Measurements from ENCODE around the gene LRRC19.
A peak's percentile ranks its signal among the peaks of the same experiment; 100 is the strongest.

LRRC19 gene

DNA sequence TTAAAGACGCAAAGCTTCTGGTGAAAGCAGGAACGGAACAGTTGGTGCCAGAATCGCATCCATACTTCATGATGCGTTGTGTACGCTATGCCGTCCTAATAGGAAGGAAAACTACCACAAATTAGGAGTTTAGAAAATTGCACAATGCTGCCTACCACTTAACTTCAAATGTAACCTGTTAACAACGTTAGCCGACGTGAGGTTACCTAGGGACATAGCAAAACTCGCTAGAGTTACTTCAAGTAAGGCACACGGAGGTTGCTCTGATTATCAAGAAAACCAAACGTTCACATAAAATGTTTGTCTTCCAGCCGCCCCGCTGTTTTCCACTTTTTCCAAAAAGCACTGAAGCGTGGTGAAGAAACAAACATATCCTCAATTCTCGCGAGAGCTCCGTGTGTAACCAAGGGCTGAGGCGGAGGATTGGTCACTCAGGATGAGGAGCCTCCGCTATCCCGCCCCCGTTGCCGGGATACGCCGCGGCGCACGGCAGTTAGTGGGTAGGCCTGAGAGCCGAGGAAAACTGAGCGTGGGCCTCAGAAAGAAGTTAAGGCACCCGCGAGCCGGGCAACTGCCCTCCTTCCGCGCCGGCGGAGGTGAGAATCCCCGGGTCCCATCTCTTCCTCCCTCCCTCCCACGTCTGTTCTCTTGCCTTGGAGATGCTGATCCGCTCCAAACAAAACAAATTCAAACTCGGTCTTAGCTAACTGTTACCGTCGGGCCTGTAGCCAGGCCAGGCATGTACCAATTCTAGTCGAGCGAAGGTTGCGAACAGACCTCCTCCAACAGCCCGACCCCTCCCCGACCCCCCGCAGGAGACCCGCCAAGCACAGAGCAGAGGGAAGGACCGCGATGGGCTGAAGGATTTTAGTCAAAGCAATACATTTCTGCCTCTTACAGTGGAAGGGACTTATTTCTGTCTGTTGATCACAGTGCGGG lies 49.3 kb downstream of the LRRC19 start, which contains the start of gene IFT74:
IFT74 (plus strand) TSS at position 492 of the 939 bp plus-strand sequence. CDS start 5,556 bp downstream, outside the sequence.
- DNase-seq (ENCODE audit: low spot score), result peak; percentile 99

DNA sequence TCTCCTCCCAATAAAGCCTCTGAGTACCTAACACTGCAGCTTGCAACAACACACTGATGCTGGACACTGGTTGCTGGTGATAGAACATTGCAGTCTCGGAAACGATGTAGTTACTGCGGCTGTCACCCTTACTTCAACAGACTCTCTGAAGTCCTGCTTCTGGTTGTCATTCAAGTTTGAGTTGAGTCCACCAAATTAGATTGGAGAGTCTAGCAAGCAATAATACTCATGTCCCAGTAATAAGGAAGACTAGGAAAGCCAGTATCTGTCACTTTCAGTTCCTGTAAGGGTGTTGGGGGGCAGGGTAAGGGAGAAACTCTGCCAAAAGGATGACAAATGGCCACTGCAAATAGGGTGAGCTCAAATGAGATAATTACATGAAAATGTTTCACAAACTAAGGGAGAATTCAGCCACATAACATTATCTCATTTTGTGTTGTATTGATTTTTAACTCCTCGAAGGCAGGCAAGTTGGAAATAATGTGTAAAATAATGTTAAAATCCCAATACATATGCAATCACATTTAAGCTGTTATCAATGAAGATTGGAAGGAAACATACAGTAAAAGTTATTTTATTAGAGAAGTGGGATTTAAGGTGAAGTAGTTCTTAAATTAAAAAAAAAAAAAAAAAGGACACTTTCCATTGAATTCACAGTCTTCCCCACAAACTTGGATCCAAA lies 50.1 kb downstream of the LRRC19 start:
- peak; percentile 50 for DNase-seq (ENCODE audit: low spot score)

DNA sequence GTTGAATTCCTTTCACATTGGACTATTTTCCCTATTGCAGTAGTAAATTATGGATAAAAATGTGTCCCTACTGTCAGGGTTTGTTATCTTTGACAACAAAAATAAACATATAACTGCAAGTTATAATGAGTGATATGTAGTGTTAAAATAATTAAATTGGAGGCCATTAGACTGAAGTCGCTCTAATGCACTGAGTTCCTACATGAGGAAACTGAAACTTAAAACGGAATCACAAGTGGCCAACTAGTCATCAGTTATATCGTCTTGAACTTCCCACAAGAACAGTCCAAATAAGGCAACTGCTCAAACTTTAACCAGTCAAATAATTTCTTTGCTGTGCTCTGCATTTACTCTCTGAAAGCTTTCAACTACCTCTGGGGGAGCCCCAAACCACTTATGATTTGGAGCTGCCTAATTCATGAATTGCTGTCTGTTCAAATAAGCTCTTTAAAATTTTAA lies 51.4 kb downstream of the LRRC19 start:
- DNase-seq (ENCODE audit: low spot score), result no peak

GRCh38 chr9:26951794-26952193 lies 53.7 kb downstream of the LRRC19 start:
- no peak for DNase-seq (ENCODE audit: low spot score)

DNA sequence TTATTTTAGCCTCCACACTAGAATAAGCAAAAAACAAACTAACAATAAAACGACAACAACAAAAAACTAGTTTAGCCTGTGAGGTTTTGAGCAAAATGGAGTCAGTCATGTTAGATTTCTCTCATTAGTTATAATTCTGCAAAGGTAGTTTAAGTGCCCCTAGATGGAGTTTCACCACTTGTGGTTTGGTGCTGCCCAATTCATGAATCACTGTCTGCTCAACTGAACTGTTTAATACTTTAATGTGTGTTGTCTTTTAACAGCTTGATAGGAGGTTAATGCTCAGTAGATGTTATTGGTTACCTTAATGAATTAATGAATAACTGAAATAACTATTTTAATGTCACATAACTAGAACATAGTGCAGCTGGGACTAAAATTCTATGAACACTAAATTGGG lies 55.0 kb downstream of the LRRC19 start:
- DNase-seq (ENCODE audit: low spot score), result no peak

- DNase-seq (ENCODE audit: low spot score), result no peak
Measured at GRCh38 chr9:26949637-26950069, 55.8 kb downstream of the LRRC19 start.

- DNase-seq (ENCODE audit: low spot score), result peak; percentile 24
Measured at GRCh38 chr9:26947736-26948135, 57.7 kb downstream of the LRRC19 start.

DNA sequence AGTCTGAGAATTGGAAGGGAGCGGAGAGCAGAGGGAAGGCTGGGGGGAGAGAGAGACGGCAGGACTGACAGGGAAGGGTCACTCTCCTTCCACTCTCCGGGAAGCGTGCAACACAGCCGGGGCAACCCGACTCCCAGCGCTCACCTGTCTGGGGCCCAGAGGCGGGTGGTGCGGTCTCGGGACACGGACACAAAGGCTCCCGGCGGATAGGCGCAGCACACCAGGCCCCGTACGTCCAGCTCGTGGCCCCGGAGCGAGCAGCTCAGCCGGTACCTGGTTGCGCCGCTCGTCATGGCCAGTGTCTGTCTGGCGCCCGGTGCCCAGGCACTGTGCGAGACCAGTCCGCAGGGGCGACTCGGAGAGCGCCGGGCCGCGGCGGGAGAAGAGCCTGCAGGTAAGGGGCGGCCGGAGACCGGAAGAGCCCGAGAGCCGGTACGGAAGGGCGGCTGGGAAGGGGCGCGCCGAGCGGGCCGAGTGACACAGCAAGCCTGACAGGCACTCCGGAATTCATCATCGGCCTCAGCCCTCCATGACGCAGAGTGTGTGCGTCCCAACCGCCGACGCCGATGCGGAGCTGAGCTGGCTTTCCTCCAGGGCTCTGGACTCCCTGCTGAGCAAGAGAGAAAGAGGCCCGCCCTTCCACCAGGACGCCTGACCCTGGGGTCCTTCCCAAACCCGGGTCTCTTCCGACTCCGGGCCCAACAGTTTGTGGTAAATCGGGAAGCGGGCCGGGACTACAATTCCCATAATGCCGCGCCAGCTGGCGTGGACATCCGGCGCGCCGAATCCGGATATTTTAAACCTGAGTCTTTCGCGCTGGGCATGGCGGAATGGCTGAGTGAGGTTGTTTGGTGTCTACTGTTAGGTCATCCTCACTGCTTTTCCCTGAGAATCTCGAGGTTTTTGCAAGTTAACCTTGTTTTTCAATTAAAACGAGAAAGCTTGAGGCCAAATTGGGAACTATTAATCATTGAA lies 58.4 kb downstream of the LRRC19 start, which contains the start of gene PLAA:
PLAA (minus strand) TSS at position 490 of the 975 bp plus-strand sequence; CDS start at position 293, 197 bp downstream.
- DNase-seq (ENCODE audit: low spot score), result peak; percentile 93

DNA sequence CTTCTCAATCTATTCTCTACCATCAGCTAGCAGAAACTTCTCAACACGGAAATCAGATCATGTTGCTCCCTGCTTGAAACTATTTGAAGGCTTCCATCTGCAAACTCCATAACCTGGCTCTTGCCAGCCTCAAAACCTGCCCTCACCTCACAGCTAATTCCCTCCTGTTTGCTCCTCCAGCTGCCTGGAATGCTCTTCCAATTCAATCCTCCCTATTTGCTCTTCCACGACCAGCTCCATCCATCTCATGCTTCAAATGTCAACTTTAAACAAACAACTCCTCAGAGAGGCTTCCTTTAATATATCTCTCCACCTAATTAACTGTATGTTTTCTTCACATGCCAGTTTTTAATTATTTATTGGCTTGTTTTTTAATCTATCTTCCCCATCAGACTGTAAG lies 59.9 kb downstream of the LRRC19 start:
- no peak for DNase-seq (ENCODE audit: low spot score)

Data from cerebellar cortex (tissue), 1 donor.